ENCODE results near the gene DIPK2B. TPM values are rescaled to one million over a fixed set of nuclear protein-coding genes. Genes with fewer than 3 reads are reported as not detected.

Gene DIPK2B
- total and polyA plus RNA-seq, 2 of the 4 experiments (the other 2 are of a cell fraction), result not detected

DNA sequence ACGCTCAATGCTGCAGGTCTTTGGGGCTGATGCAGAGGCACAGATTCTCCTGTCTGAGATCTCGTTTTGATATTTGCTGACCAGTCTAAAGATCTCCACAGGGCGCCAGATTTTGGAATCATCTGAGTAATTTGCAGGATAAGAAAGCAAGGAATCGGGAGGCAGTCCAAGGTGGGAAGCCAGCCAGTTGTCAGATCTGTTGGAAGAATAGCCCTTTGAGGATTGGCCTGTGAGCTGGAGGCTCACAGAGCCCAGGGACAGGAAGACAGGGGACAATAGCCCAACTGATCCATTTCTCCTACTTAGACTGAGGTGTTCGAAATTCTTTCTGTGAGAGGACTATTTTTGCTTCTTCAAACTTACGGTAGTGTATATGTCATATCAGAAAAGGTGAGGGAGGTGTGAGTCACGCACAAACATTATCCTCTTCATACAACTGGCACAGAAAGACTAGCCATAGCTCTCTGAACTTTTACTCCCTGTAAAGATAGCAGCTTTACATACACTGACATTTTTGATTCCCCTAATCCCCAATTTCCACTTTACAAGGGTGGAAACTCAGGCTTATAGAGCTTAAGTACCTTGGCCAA, 8.8 kb downstream of the DIPK2B start:
- Histone ChIP-seq H4K20me1 (ENCODE audit: insufficient read depth, low read length) (no peaks in the 10 kb centered on the region), H4K8ac (ENCODE audit: low read depth in 2 of 2, low read length in 2 of 2) (no peak overlapping the region), H2AK5ac (ENCODE audit: low read depth, low read length) (no peak overlapping the region), H2BK5ac (ENCODE audit: low read depth, low read length, poor library complexity, severe bottlenecking) (no peak overlapping the region), H4K91ac (ENCODE audit: insufficient read depth, low read depth, low read length) (no peak overlapping the region), H3K27me3 (ENCODE audit: control insufficient read depth, insufficient read depth, low read length) (peaks cover 10% of the 10 kb centered on the region), H3K9ac (ENCODE audit: low read depth, low read length) (no peak overlapping the region), H3K27ac (ENCODE audit: insufficient read depth, low read length) (no peak overlapping the region), H3K4me1 (ENCODE audit: control insufficient read depth, insufficient read depth, low read length) (no peaks in the 10 kb centered on the region), H3K4me3 (ENCODE audit: insufficient read depth, low read depth, low read length) (no peak overlapping the region), H3K79me1 (ENCODE audit: low read depth in 1 of 2, low read length in 2 of 2) (no peaks in the 10 kb centered on the region), H3K36me3 (ENCODE audit: control insufficient read depth, insufficient read depth, low read length) (no peaks in the 10 kb centered on the region), H2AFZ (replicated peaks; ENCODE audit: low read length, poor library complexity) (no peak overlapping the region), H3K18ac (ENCODE audit: low read depth, low read length) (no peak overlapping the region), H3K14ac (replicated peaks; ENCODE audit: low read depth, low read length) (no peak overlapping the region), H2BK15ac (ENCODE audit: low read depth, low read length) (no peak overlapping the region), H3K56ac (ENCODE audit: extremely low read depth, insufficient read depth, low read length) (no peak overlapping the region), H2AK9ac (replicated peaks; ENCODE audit: low read depth, low read length, poor library complexity) (no peak overlapping the region), H3K4ac (ENCODE audit: low read depth, low read length) (no peak overlapping the region), H4K5ac (ENCODE audit: low read depth, low read length) (no peak overlapping the region), H3K9me1 (ENCODE audit: insufficient read depth, low read length) (no peaks in the 10 kb centered on the region), H3K4me2 (ENCODE audit: low read depth, low read length) (no peak overlapping the region), H3K23ac (ENCODE audit: low read depth, low read length) (no peak overlapping the region), H3K9me3 (ENCODE audit: control insufficient read depth, insufficient read depth, low read length) (no peaks in the 10 kb centered on the region), H2BK20ac (ENCODE audit: low read depth, low read length) (no peak overlapping the region), H2BK120ac (ENCODE audit: low read depth, low read length) (no peak overlapping the region)
- dilution Hi-C loops (cut with HindIII; ENCODE audit: low sequenced_read_pairs, unreplicated experiment) (no loop called here), intact Hi-C loops (cut with micrococcal nuclease) (no loop called here), in situ Hi-C loops (cut with MboI; ENCODE audit: low sequenced_read_pairs) (loop anchor here (25.0 kb wide), 1 partner anchor 1230 kb away; the partner anchor contains the start of gene NDP)
- no peak for TF ChIP-seq FOS (IDR thresholded peaks at IDR 0.05; ENCODE audit: low read depth, low read length)
- TF ChIP-seq, protein P1, sequence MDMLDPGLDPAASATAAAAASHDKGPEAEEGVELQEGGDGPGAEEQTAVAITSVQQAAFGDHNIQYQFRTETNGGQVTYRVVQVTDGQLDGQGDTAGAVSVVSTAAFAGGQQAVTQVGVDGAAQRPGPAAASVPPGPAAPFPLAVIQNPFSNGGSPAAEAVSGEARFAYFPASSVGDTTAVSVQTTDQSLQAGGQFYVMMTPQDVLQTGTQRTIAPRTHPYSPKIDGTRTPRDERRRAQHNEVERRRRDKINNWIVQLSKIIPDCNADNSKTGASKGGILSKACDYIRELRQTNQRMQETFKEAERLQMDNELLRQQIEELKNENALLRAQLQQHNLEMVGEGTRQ (IDR thresholded peaks at IDR 0.05; ENCODE audit: low read depth, low read length), result no peak
- no peak for TF ChIP-seq SMC3 (IDR thresholded peaks at IDR 0.05; ENCODE audit: low read depth, low read length)
- no peak for TF ChIP-seq RFX5 (IDR thresholded peaks at IDR 0.05; ENCODE audit: low read depth, low read length)
- TF ChIP-seq, protein P2, sequence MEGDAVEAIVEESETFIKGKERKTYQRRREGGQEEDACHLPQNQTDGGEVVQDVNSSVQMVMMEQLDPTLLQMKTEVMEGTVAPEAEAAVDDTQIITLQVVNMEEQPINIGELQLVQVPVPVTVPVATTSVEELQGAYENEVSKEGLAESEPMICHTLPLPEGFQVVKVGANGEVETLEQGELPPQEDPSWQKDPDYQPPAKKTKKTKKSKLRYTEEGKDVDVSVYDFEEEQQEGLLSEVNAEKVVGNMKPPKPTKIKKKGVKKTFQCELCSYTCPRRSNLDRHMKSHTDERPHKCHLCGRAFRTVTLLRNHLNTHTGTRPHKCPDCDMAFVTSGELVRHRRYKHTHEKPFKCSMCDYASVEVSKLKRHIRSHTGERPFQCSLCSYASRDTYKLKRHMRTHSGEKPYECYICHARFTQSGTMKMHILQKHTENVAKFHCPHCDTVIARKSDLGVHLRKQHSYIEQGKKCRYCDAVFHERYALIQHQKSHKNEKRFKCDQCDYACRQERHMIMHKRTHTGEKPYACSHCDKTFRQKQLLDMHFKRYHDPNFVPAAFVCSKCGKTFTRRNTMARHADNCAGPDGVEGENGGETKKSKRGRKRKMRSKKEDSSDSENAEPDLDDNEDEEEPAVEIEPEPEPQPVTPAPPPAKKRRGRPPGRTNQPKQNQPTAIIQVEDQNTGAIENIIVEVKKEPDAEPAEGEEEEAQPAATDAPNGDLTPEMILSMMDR (conservative IDR thresholded peaks at IDR 0.05; ENCODE audit: low read depth, low read length), result no peak
- TF ChIP-seq RAD21 (IDR thresholded peaks at IDR 0.05; ENCODE audit: low read length), result no peak
- TF ChIP-seq POLR2A (IDR thresholded peaks at IDR 0.05; ENCODE audit: low read depth, low read length), result no peak
- TF ChIP-seq MXI1 (IDR thresholded peaks at IDR 0.05; ENCODE audit: borderline replicate concordance, low read depth, low read length), result no peak
- no peak for TF ChIP-seq CHD1 (IDR thresholded peaks at IDR 0.05; ENCODE audit: low read depth, low read length)
- TF ChIP-seq BHLHE40 (IDR thresholded peaks at IDR 0.05; ENCODE audit: low read depth, low read length), result no peak
- no peak for TF ChIP-seq RCOR1 (IDR thresholded peaks at IDR 0.05; ENCODE audit: insufficient replicate concordance, low read length)
- no peak for TF ChIP-seq NFE2L2 (IDR thresholded peaks at IDR 0.05; ENCODE audit: low read depth, low read length)
- TF ChIP-seq, protein P3, sequence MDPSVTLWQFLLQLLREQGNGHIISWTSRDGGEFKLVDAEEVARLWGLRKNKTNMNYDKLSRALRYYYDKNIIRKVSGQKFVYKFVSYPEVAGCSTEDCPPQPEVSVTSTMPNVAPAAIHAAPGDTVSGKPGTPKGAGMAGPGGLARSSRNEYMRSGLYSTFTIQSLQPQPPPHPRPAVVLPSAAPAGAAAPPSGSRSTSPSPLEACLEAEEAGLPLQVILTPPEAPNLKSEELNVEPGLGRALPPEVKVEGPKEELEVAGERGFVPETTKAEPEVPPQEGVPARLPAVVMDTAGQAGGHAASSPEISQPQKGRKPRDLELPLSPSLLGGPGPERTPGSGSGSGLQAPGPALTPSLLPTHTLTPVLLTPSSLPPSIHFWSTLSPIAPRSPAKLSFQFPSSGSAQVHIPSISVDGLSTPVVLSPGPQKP (IDR thresholded peaks at IDR 0.05; ENCODE audit: borderline replicate concordance, low read depth, low read length), result no peak
- TF ChIP-seq CEBPB (IDR thresholded peaks at IDR 0.05; ENCODE audit: low read depth, low read length), result no peak
- no peak for TF ChIP-seq MAZ (IDR thresholded peaks at IDR 0.05; ENCODE audit: borderline replicate concordance, low read depth, low read length)
- TF ChIP-seq MAFK (IDR thresholded peaks at IDR 0.05; ENCODE audit: low read depth, low read length), result no peak
- no peak for DNase-seq
- POLR2A ChIA-PET (ENCODE audit: unreplicated experiment), result no interaction called here
- WGBS, 2 experiments (ENCODE audit: extremely low coverage in 2 of 2, insufficient read length in 1 of 2), result 38% methylated on average over 2 of the region's 7 CpGs; no CpG with 5 or more reads in 1 of the 2 experiments
- BruUV-seq (replicated peaks), result no TSS peak
- ATAC-seq (ENCODE audit: low read depth), result no peak
- CTCF ChIA-PET, result no interaction called here

Measured in IMR-90 (cell line).